SK-N-SH treated with all-trans-retinoic acid at 6 μM for 48 hours (cell line): ENCODE data around the gene PDLIM4.

Experiments used
- ARNTL ChIP-seq: fragments of 450-650 bp; formaldehyde crosslinking; IDR thresholded peaks from 2 replicates; pipeline ENCODE4 v1.5.0; 2020; ENCODE audit warnings: low read depth, mild to moderate bottlenecking, moderate library complexity, borderline replicate concordance
- CREB5 ChIP-seq: fragments of 250-450 bp; sonication (Bioruptor Pico); IDR thresholded peaks from 2 replicates; pipeline ENCODE4 v1.5.1; 2020; ENCODE audit warnings: low read depth, mild to moderate bottlenecking, moderate library complexity
- CSDC2 ChIP-seq: fragments of 250-450 bp; sonication (Bioruptor Pico); IDR thresholded peaks from 2 replicates; pipeline ENCODE4 v1.5.0; 2020; ENCODE audit warnings: mild to moderate bottlenecking, moderate library complexity
- GLIS3 ChIP-seq: fragments of 250-450 bp; sonication (Bioruptor Pico); IDR thresholded peaks from 2 replicates; pipeline ENCODE4 v1.5.0; 2020; ENCODE audit warnings: mild to moderate bottlenecking, moderate library complexity
- ISL1 ChIP-seq: fragments of 250-450 bp; sonication (Bioruptor Pico); IDR thresholded peaks from 2 replicates; pipeline ENCODE4 v2.1.2; 2022; ENCODE audit warnings: mild to moderate bottlenecking, moderate library complexity
- PATZ1 ChIP-seq: fragments of 250-450 bp; sonication (Bioruptor Pico); IDR thresholded peaks from 2 replicates; pipeline ENCODE4 v1.8.0; 2020; ENCODE audit warnings: mild to moderate bottlenecking, moderate library complexity, borderline replicate concordance
- PPARA ChIP-seq: fragments of 250-450 bp; sonication (Bioruptor Pico); IDR thresholded peaks from 2 replicates; pipeline ENCODE4 v1.5.0; 2020; ENCODE audit warnings: mild to moderate bottlenecking, borderline replicate concordance
- TCF4 ChIP-seq: fragments of 250-450 bp; sonication (Bioruptor Pico); IDR thresholded peaks from 2 replicates; pipeline ENCODE4 v1.8.0; 2021; ENCODE audit warnings: mild to moderate bottlenecking, moderate library complexity, borderline replicate concordance
- TOX ChIP-seq: fragments of 250-450 bp; sonication (Bioruptor Pico); IDR thresholded peaks from 2 replicates; pipeline ENCODE4 v1.8.0; 2021; ENCODE audit warnings: mild to moderate bottlenecking, moderate library complexity, borderline replicate concordance
- TSHZ2 ChIP-seq: fragments of 250-450 bp; sonication (Bioruptor Pico); IDR thresholded peaks from 2 replicates; pipeline ENCODE4 v1.5.0; 2020; ENCODE audit warnings: mild to moderate bottlenecking, moderate library complexity
- ZFP3 ChIP-seq: fragments of 250-450 bp; sonication (Bioruptor Pico); IDR thresholded peaks from 2 replicates; pipeline ENCODE4 v1.5.0; 2020; ENCODE audit warnings: mild to moderate bottlenecking, moderate library complexity

GRCh38 chr5:132238901-132239500 is 18.5 kb upstream of the PDLIM4 start:
- TF ChIP-seq GLIS3 = no peak
- no peak for TF ChIP-seq ISL1
- no peak for TF ChIP-seq CSDC2
- no peak for TF ChIP-seq TOX (CRISPR knock-in tag)
- no peak for TF ChIP-seq PPARA (CRISPR knock-in tag)
- TF ChIP-seq CREB5 = no peak
- TF ChIP-seq ARNTL (CRISPR knock-in tag) = no peak
- TF ChIP-seq PATZ1 = no peak
- no peak for TF ChIP-seq ZFP3 (CRISPR knock-in tag)
- TF ChIP-seq TCF4 = no peak
- TF ChIP-seq TSHZ2 (CRISPR knock-in tag) = no peak
